ENCODE data around the gene CPZ. TPM values are rescaled to one million over a fixed set of nuclear protein-coding genes. Genes with fewer than 3 reads are reported as not detected.

Gene CPZ
- total RNA-seq, 1 experiment from 2014 or later, result not detected

GRCh38 chr4:8598391-8599090 lies 6.0 kb downstream of the CPZ start:
- H3K36me3 ChIP-seq (ENCODE audit: insufficient read depth, low read length), result no peaks in the 10 kb centered on the region
- no peaks in the 10 kb centered on the region for H4K20me1 ChIP-seq (ENCODE audit: insufficient read depth, low read depth, low read length)
- H3K4me3 ChIP-seq (ENCODE audit: low read length), result no peak overlapping the region
- no peak overlapping the region for H3K9ac ChIP-seq (ENCODE audit: low read length)
- no peak overlapping the region for H2AFZ ChIP-seq (ENCODE audit: low read length)
- no peaks in the 10 kb centered on the region for H3K27me3 ChIP-seq (ENCODE audit: low read length)
- H3K9me3 ChIP-seq (ENCODE audit: low read length), result no peaks in the 10 kb centered on the region
- H3K79me2 ChIP-seq (ENCODE audit: low read length), result no peaks in the 10 kb centered on the region
- no peak overlapping the region for H3K27ac ChIP-seq (ENCODE audit: low read length)
- no peaks in the 10 kb centered on the region for H3K9me2 ChIP-seq (replicated peaks; ENCODE audit: insufficient read depth, low read length)
- H3K4me2 ChIP-seq (ENCODE audit: low read depth, low read length, poor library complexity, severe bottlenecking), result no peak overlapping the region
- no peak for DNase-seq
- H3K4me1 ChIP-seq (ENCODE audit: low read length), result no peaks in the 10 kb centered on the region

GRCh38 chr4:8599091-8599460 lies 6.5 kb downstream of the CPZ start:
- Histone ChIP-seq H3K79me2 (ENCODE audit: low read length) (no peaks in the 10 kb centered on the region), H3K9ac (ENCODE audit: low read length) (no peak overlapping the region), H3K9me3 (ENCODE audit: low read length) (no peaks in the 10 kb centered on the region), H3K27me3 (ENCODE audit: low read length) (no peaks in the 10 kb centered on the region), H3K36me3 (ENCODE audit: insufficient read depth, low read length) (no peaks in the 10 kb centered on the region), H4K20me1 (ENCODE audit: insufficient read depth, low read depth, low read length) (no peaks in the 10 kb centered on the region), H3K4me3 (ENCODE audit: low read length) (no peak overlapping the region), H2AFZ (ENCODE audit: low read length) (no peak overlapping the region), H3K9me2 (replicated peaks; ENCODE audit: insufficient read depth, low read length) (no peaks in the 10 kb centered on the region), H3K4me1 (ENCODE audit: low read length) (no peaks in the 10 kb centered on the region), H3K4me2 (ENCODE audit: low read depth, low read length, poor library complexity, severe bottlenecking) (no peak overlapping the region), H3K27ac (ENCODE audit: low read length) (no peak overlapping the region)
- DNase-seq, result no peak

- Histone ChIP-seq H3K9me2 (replicated peaks; ENCODE audit: insufficient read depth, low read length) (no peaks in the 10 kb centered on the region), H3K27me3 (ENCODE audit: low read length) (no peaks in the 10 kb centered on the region), H3K79me2 (ENCODE audit: low read length) (no peaks in the 10 kb centered on the region), H3K4me2 (ENCODE audit: low read depth, low read length, poor library complexity, severe bottlenecking) (no peak overlapping the region), H3K4me1 (ENCODE audit: low read length) (no peaks in the 10 kb centered on the region), H3K36me3 (ENCODE audit: insufficient read depth, low read length) (no peaks in the 10 kb centered on the region), H3K27ac (ENCODE audit: low read length) (no peak overlapping the region), H3K9me3 (ENCODE audit: low read length) (no peaks in the 10 kb centered on the region), H3K4me3 (ENCODE audit: low read length) (no peak overlapping the region), H2AFZ (ENCODE audit: low read length) (no peak overlapping the region), H4K20me1 (ENCODE audit: insufficient read depth, low read depth, low read length) (no peaks in the 10 kb centered on the region), H3K9ac (ENCODE audit: low read length) (no peak overlapping the region)
- no peak for DNase-seq
These were observed 7.1 kb downstream of the CPZ start for GRCh38 chr4:8599657-8600056.

- no peaks in the 10 kb centered on the region for H3K27me3 ChIP-seq (ENCODE audit: low read length)
- no peaks in the 10 kb centered on the region for H3K36me3 ChIP-seq (ENCODE audit: insufficient read depth, low read length)
- H3K9me3 ChIP-seq (ENCODE audit: low read length), result no peaks in the 10 kb centered on the region
- no peaks in the 10 kb centered on the region for H4K20me1 ChIP-seq (ENCODE audit: insufficient read depth, low read depth, low read length)
- no peak overlapping the region for H3K4me2 ChIP-seq (ENCODE audit: low read depth, low read length, poor library complexity, severe bottlenecking)
- no peaks in the 10 kb centered on the region for H3K4me1 ChIP-seq (ENCODE audit: low read length)
- H3K9ac ChIP-seq (ENCODE audit: low read length), result no peak overlapping the region
- H3K79me2 ChIP-seq (ENCODE audit: low read length), result no peaks in the 10 kb centered on the region
- no peak overlapping the region for H3K4me3 ChIP-seq (ENCODE audit: low read length)
- no peak for DNase-seq
- no peaks in the 10 kb centered on the region for H3K9me2 ChIP-seq (replicated peaks; ENCODE audit: insufficient read depth, low read length)
- H3K27ac ChIP-seq (ENCODE audit: low read length), result no peak overlapping the region
- H2AFZ ChIP-seq (ENCODE audit: low read length), result no peak overlapping the region
These were observed 7.7 kb downstream of the CPZ start for GRCh38 chr4:8600266-8600665.

GRCh38 chr4:8600686-8601085 lies 8.1 kb downstream of the CPZ start:
- H2AFZ ChIP-seq (ENCODE audit: low read length), result no peak overlapping the region
- H3K36me3 ChIP-seq (ENCODE audit: insufficient read depth, low read length), result no peaks in the 10 kb centered on the region
- H3K4me1 ChIP-seq (ENCODE audit: low read length), result no peaks in the 10 kb centered on the region
- no peaks in the 10 kb centered on the region for H3K9me3 ChIP-seq (ENCODE audit: low read length)
- H3K27me3 ChIP-seq (ENCODE audit: low read length), result no peaks in the 10 kb centered on the region
- no peak overlapping the region for H3K4me3 ChIP-seq (ENCODE audit: low read length)
- H3K9ac ChIP-seq (ENCODE audit: low read length), result no peak overlapping the region
- no peak overlapping the region for H3K27ac ChIP-seq (ENCODE audit: low read length)
- no peaks in the 10 kb centered on the region for H3K9me2 ChIP-seq (replicated peaks; ENCODE audit: insufficient read depth, low read length)
- DNase-seq, result no peak
- H3K79me2 ChIP-seq (ENCODE audit: low read length), result no peaks in the 10 kb centered on the region
- H4K20me1 ChIP-seq (ENCODE audit: insufficient read depth, low read depth, low read length), result no peaks in the 10 kb centered on the region
- H3K4me2 ChIP-seq (ENCODE audit: low read depth, low read length, poor library complexity, severe bottlenecking), result no peak overlapping the region

GRCh38 chr4:8601086-8601485 lies 8.5 kb downstream of the CPZ start:
- Histone ChIP-seq H3K9me3 (ENCODE audit: low read length) (no peaks in the 10 kb centered on the region), H4K20me1 (ENCODE audit: insufficient read depth, low read depth, low read length) (no peaks in the 10 kb centered on the region), H3K4me1 (ENCODE audit: low read length) (no peaks in the 10 kb centered on the region), H3K9me2 (replicated peaks; ENCODE audit: insufficient read depth, low read length) (no peaks in the 10 kb centered on the region), H3K27ac (ENCODE audit: low read length) (no peak overlapping the region), H3K27me3 (ENCODE audit: low read length) (no peaks in the 10 kb centered on the region), H3K4me3 (ENCODE audit: low read length) (no peak overlapping the region), H3K36me3 (ENCODE audit: insufficient read depth, low read length) (no peaks in the 10 kb centered on the region), H2AFZ (ENCODE audit: low read length) (no peak overlapping the region), H3K9ac (ENCODE audit: low read length) (no peak overlapping the region), H3K4me2 (ENCODE audit: low read depth, low read length, poor library complexity, severe bottlenecking) (no peak overlapping the region), H3K79me2 (ENCODE audit: low read length) (no peaks in the 10 kb centered on the region)
- DNase-seq, result no peak

GRCh38 chr4:8601556-8601955 lies 9.0 kb downstream of the CPZ start:
- Histone ChIP-seq H3K79me2 (ENCODE audit: low read length) (no peaks in the 10 kb centered on the region), H2AFZ (ENCODE audit: low read length) (no peak overlapping the region), H3K27me3 (ENCODE audit: low read length) (no peaks in the 10 kb centered on the region), H3K36me3 (ENCODE audit: insufficient read depth, low read length) (no peaks in the 10 kb centered on the region), H4K20me1 (ENCODE audit: insufficient read depth, low read depth, low read length) (no peaks in the 10 kb centered on the region), H3K9ac (ENCODE audit: low read length) (no peak overlapping the region), H3K9me2 (replicated peaks; ENCODE audit: insufficient read depth, low read length) (no peaks in the 10 kb centered on the region), H3K27ac (ENCODE audit: low read length) (no peak overlapping the region), H3K4me2 (ENCODE audit: low read depth, low read length, poor library complexity, severe bottlenecking) (no peak overlapping the region), H3K4me1 (ENCODE audit: low read length) (no peaks in the 10 kb centered on the region), H3K9me3 (ENCODE audit: low read length) (no peaks in the 10 kb centered on the region), H3K4me3 (ENCODE audit: low read length) (no peak overlapping the region)
- DNase-seq, result no peak

GRCh38 chr4:8602686-8603430 lies 10.3 kb downstream of the CPZ start:
- no peak overlapping the region for H3K9ac ChIP-seq (ENCODE audit: low read length)
- no peaks in the 10 kb centered on the region for H3K9me3 ChIP-seq (ENCODE audit: low read length)
- no peaks in the 10 kb centered on the region for H3K36me3 ChIP-seq (ENCODE audit: insufficient read depth, low read length)
- H3K79me2 ChIP-seq (ENCODE audit: low read length), result no peaks in the 10 kb centered on the region
- no peak for DNase-seq
- no peak overlapping the region for H3K4me2 ChIP-seq (ENCODE audit: low read depth, low read length, poor library complexity, severe bottlenecking)
- H4K20me1 ChIP-seq (ENCODE audit: insufficient read depth, low read depth, low read length), result no peaks in the 10 kb centered on the region
- H2AFZ ChIP-seq (ENCODE audit: low read length), result no peak overlapping the region
- H3K27ac ChIP-seq (ENCODE audit: low read length), result no peak overlapping the region
- H3K27me3 ChIP-seq (ENCODE audit: low read length), result no peaks in the 10 kb centered on the region
- H3K4me1 ChIP-seq (ENCODE audit: low read length), result no peaks in the 10 kb centered on the region
- no peaks in the 10 kb centered on the region for H3K9me2 ChIP-seq (replicated peaks; ENCODE audit: insufficient read depth, low read length)
- no peak overlapping the region for H3K4me3 ChIP-seq (ENCODE audit: low read length)
